Cardiac muscle cell (in vitro differentiated cells and primary cell): ENCODE measurements around the gene POGK. TPM values are rescaled to one million over a fixed set of nuclear protein-coding genes. Genes with fewer than 3 reads are reported as not detected.

Source experiments
- DNase-seq, 2 donors: peaks; one replicate each; pipeline versions ENCODE4 v3.0.0 to v3.0.0-alpha.2; 2010 to 2017; ENCODE audit warnings: low read depth in 1 of 2, low spot score in 1 of 2
- H3K27ac ChIP-seq: fragments of 200-600 bp; sonication (generic); 2 replicates; pipeline ENCODE4 v1.5.1; 2016
- H3K27me3 ChIP-seq: fragments of 200-600 bp; sonication (generic); 2 replicates; pipeline ENCODE4 v1.6.0; 2016; ENCODE audit warnings: control low read depth
- H3K36me3 ChIP-seq: fragments of 200-600 bp; sonication (generic); 2 replicates; pipeline ENCODE4 v1.5.1; 2016; ENCODE audit warnings: control low read depth
- H3K4me1 ChIP-seq: fragments of 200-600 bp; sonication (generic); 2 replicates; pipeline ENCODE4 v1.8.1; 2017; ENCODE audit warnings: low read depth, mild to moderate bottlenecking, mixed run types
- H3K4me3 ChIP-seq: fragments of 200-600 bp; sonication (generic); 2 replicates; pipeline ENCODE4 v1.5.1; 2016; ENCODE audit warnings: mild to moderate bottlenecking
- H3K9me3 ChIP-seq: fragments of 200-600 bp; sonication (generic); 2 replicates; pipeline ENCODE4 v1.5.1; 2017; ENCODE audit warnings: low read depth, mild to moderate bottlenecking, control low read depth
- CTCF ChIP-seq: IDR thresholded peaks from 2 replicates; pipeline ENCODE4 v1.5.1; 2012; ENCODE audit warnings: low read depth, mild to moderate bottlenecking, low read length
- polyA plus RNA-seq: library from polyadenylated mRNA; unstranded; fragments of >200 nt; fragmentation: Nextera tagmentation; extraction: Ambion mirVana; gene quantifications from 2 replicates; pipeline ENCODE4 v1.2.1, GENCODE V29; 2016
- total RNA-seq: library from RNA; depleted of rRNA; stranded (reverse); fragments of >200 nt; gene quantifications from 2 replicates; pipeline ENCODE4 v1.2.3, GENCODE V29; 2016

POGK gene
- total and polyA plus RNA-seq, 2 experiments from 2014 or later: 21.7 to 39.6 TPM

GRCh38 chr1:166868639-166869038 lies 29.4 kb downstream of the POGK start:
- no peak for TF ChIP-seq CTCF
- no peak overlapping the region for H3K4me3 ChIP-seq
- DNase-seq: no peak

GRCh38 chr1:166869318-166870099 lies 30.2 kb downstream of the POGK start:
- Histone ChIP-seq H3K27ac (peak overlapping the region; percentile 70), H3K36me3 (peaks cover 5% of the 10 kb centered on the region), H3K27me3 (no peaks in the 10 kb centered on the region), H3K9me3 (no peaks in the 10 kb centered on the region), H3K4me3 (no peak overlapping the region), H3K4me1 (peaks cover 4% of the 10 kb centered on the region)
- no peak for TF ChIP-seq CTCF
- DNase-seq: no peak

More at GRCh38 chr1:166868639-166869038, 29.4 kb downstream of the POGK start:
- Histone ChIP-seq H3K27me3 (no peaks in the 10 kb centered on the region), H3K36me3 (peaks cover 10% of the 10 kb centered on the region), H3K9me3 (no peaks in the 10 kb centered on the region), H3K27ac (no peak overlapping the region), H3K4me1 (peaks cover 4% of the 10 kb centered on the region)

- H3K27ac ChIP-seq: peak overlapping the region; percentile 52
- H3K4me3 ChIP-seq: no peak overlapping the region
- no peak for TF ChIP-seq CTCF
- H3K9me3 ChIP-seq: no peaks in the 10 kb centered on the region
- no peaks in the 10 kb centered on the region for H3K27me3 ChIP-seq
- H3K36me3 ChIP-seq: peaks cover 5% of the 10 kb centered on the region
- peaks cover 4% of the 10 kb centered on the region for H3K4me1 ChIP-seq
- DNase-seq: no peak
Observed at GRCh38 chr1:166870584-166870983, 31.3 kb downstream of the POGK start.

- Histone ChIP-seq H3K27me3 (no peaks in the 10 kb centered on the region), H3K27ac (no peak overlapping the region), H3K9me3 (no peaks in the 10 kb centered on the region), H3K4me3 (no peak overlapping the region), H3K36me3 (no peaks in the 10 kb centered on the region), H3K4me1 (peaks cover 4% of the 10 kb centered on the region)
- DNase-seq: no peak
- TF ChIP-seq CTCF: no peak
Observed at GRCh38 chr1:166874464-166874863, 35.2 kb downstream of the POGK start.

GRCh38 chr1:166875302-166875733 lies 36.0 kb downstream of the POGK start:
- Histone ChIP-seq H3K4me1 (peaks cover 4% of the 10 kb centered on the region), H3K36me3 (no peaks in the 10 kb centered on the region), H3K27ac (peak overlapping the region; percentile 96), H3K9me3 (no peaks in the 10 kb centered on the region), H3K4me3 (peak overlapping the region; percentile 68), H3K27me3 (no peaks in the 10 kb centered on the region)
- DNase-seq: no peak
- TF ChIP-seq CTCF: no peak
